Measurements from ENCODE around the gene PRR7. TPM values are rescaled to one million over a fixed set of nuclear protein-coding genes. Genes with fewer than 3 reads are reported as not detected.

Gene PRR7
- total and polyA plus RNA-seq, 2 of the 13 experiments (the other 11 are each of a cell fraction or from before 2014, with no cell fraction given), result 4.8 to 5.0 TPM

DNA sequence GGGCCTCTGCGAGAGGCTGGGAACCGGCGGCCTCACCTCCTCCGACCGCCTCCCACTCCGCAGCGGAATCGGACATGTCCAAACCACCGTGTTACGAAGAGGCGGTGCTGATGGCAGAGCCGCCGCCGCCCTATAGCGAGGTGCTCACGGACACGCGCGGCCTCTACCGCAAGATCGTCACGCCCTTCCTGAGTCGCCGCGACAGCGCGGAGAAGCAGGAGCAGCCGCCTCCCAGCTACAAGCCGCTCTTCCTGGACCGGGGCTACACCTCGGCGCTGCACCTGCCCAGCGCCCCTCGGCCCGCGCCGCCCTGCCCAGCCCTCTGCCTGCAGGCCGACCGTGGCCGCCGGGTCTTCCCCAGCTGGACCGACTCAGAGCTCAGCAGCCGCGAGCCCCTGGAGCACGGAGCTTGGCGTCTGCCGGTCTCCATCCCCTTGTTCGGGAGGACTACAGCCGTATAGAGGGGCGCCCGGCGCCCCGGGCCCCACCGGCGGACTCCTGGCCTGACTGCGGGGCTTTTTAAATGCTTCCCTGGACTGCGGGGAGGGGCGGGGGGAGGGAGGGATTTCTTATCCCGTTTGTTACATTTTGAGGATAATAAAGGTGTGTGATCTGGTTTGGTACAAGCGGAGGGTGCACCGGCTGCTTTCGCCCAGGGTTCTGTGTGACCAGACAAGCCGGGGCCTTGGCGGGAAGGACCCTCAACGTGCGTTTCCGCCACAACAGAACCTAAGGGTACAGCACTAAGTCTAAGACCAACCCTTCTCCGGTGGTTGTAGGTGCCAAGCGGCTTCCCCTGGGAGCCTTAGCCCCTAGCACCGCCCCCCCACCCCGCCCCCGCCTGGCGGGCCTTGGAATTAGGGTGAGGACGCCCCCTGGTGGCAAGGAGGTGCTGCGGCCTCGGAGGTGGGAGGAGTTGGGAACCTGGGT is 9.3 kb downstream of the PRR7 start (continued):
- TF ChIP-seq, protein P1, sequence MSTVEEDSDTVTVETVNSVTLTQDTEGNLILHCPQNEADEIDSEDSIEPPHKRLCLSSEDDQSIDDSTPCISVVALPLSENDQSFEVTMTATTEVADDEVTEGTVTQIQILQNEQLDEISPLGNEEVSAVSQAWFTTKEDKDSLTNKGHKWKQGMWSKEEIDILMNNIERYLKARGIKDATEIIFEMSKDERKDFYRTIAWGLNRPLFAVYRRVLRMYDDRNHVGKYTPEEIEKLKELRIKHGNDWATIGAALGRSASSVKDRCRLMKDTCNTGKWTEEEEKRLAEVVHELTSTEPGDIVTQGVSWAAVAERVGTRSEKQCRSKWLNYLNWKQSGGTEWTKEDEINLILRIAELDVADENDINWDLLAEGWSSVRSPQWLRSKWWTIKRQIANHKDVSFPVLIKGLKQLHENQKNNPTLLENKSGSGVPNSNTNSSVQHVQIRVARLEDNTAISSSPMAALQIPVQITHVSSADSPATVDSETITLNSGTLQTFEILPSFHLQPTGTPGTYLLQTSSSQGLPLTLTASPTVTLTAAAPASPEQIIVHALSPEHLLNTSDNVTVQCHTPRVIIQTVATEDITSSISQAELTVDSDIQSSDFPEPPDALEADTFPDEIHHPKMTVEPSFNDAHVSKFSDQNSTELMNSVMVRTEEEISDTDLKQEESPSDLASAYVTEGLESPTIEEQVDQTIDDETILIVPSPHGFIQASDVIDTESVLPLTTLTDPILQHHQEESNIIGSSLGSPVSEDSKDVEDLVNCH (CRISPR knock-in tag; IDR thresholded peaks at IDR 0.05), result no peak
- TF ChIP-seq, protein P2, sequence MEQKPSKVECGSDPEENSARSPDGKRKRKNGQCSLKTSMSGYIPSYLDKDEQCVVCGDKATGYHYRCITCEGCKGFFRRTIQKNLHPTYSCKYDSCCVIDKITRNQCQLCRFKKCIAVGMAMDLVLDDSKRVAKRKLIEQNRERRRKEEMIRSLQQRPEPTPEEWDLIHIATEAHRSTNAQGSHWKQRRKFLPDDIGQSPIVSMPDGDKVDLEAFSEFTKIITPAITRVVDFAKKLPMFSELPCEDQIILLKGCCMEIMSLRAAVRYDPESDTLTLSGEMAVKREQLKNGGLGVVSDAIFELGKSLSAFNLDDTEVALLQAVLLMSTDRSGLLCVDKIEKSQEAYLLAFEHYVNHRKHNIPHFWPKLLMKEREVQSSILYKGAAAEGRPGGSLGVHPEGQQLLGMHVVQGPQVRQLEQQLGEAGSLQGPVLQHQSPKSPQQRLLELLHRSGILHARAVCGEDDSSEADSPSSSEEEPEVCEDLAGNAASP (CRISPR knock-in tag; IDR thresholded peaks at IDR 0.05; ENCODE audit: borderline replicate concordance), result no peak; the same call in 1 of the 2 replicates
- TF ChIP-seq, protein P3, sequence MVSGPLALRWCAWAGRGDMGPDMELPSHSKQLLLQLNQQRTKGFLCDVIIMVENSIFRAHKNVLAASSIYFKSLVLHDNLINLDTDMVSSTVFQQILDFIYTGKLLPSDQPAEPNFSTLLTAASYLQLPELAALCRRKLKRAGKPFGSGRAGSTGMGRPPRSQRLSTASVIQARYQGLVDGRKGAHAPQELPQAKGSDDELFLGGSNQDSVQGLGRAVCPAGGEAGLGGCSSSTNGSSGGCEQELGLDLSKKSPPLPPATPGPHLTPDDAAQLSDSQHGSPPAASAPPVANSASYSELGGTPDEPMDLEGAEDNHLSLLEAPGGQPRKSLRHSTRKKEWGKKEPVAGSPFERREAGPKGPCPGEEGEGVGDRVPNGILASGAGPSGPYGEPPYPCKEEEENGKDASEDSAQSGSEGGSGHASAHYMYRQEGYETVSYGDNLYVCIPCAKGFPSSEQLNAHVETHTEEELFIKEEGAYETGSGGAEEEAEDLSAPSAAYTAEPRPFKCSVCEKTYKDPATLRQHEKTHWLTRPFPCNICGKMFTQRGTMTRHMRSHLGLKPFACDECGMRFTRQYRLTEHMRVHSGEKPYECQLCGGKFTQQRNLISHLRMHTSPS (CRISPR knock-in tag; IDR thresholded peaks at IDR 0.05; ENCODE audit: low read depth), result no peak
- TF ChIP-seq RBAK (CRISPR knock-in tag; IDR thresholded peaks at IDR 0.05), result no peak
- TF ChIP-seq FOXC1 (CRISPR knock-in tag; IDR thresholded peaks at IDR 0.05; ENCODE audit: borderline replicate concordance), result no peak
- TF ChIP-seq BHLHE40 (IDR thresholded peaks at IDR 0.05; ENCODE audit: low read length), result no peak
- TF ChIP-seq ARHGAP35 (CRISPR knock-in tag; IDR thresholded peaks at IDR 0.05; ENCODE audit: borderline replicate concordance), result no peak
- peak; percentile 80 for TF ChIP-seq RBM39 (IDR thresholded peaks at IDR 0.05; ENCODE audit: low read depth, low read length, poor library complexity, severe bottlenecking)
- TF ChIP-seq PHF21A (CRISPR knock-in tag; IDR thresholded peaks at IDR 0.05), result 0 out of 2 replicates have a peak, but pooled peaks have one; percentile 33
- no peak for TF ChIP-seq ZNF569 (CRISPR knock-in tag; IDR thresholded peaks at IDR 0.05; ENCODE audit: borderline replicate concordance)
- TF ChIP-seq KDM4B (CRISPR knock-in tag; IDR thresholded peaks at IDR 0.05), result no peak
- no peak for TF ChIP-seq FLYWCH1 (CRISPR knock-in tag; IDR thresholded peaks at IDR 0.05)
- no peak for TF ChIP-seq MTF2 (CRISPR knock-in tag; IDR thresholded peaks at IDR 0.05; ENCODE audit: borderline replicate concordance)
- no peak for TF ChIP-seq TCF7L2 (IDR thresholded peaks at IDR 0.05; ENCODE audit: low read depth, low read length)
- no peak for TF ChIP-seq NR2F2 (IDR thresholded peaks at IDR 0.05; ENCODE audit: borderline replicate concordance, low read depth)
- no peak for TF ChIP-seq RARG (CRISPR knock-in tag; IDR thresholded peaks at IDR 0.05; ENCODE audit: low read depth)
- TF ChIP-seq ZNF451 (CRISPR knock-in tag; IDR thresholded peaks at IDR 0.05), result 0 out of 2 replicates have a peak, but pooled peaks have one; percentile 44
- TF ChIP-seq NR2C2 (CRISPR knock-in tag; IDR thresholded peaks at IDR 0.05; ENCODE audit: borderline replicate concordance), result no peak
- no peak for TF ChIP-seq ZNF260 (CRISPR knock-in tag; IDR thresholded peaks at IDR 0.05; ENCODE audit: borderline replicate concordance, low read depth)
- no peak for TF ChIP-seq IKZF4 (CRISPR knock-in tag; IDR thresholded peaks at IDR 0.05; ENCODE audit: borderline replicate concordance, low read depth, not compliant biosample characterization)
- TF ChIP-seq KAT7 (CRISPR knock-in tag; IDR thresholded peaks at IDR 0.05; ENCODE audit: borderline replicate concordance), result no peak; the same call in none of the 2 replicates

Measured in HepG2 (cell line).